ENCODE data around the gene GRIK1.

The GRIK1 gene

DNA sequence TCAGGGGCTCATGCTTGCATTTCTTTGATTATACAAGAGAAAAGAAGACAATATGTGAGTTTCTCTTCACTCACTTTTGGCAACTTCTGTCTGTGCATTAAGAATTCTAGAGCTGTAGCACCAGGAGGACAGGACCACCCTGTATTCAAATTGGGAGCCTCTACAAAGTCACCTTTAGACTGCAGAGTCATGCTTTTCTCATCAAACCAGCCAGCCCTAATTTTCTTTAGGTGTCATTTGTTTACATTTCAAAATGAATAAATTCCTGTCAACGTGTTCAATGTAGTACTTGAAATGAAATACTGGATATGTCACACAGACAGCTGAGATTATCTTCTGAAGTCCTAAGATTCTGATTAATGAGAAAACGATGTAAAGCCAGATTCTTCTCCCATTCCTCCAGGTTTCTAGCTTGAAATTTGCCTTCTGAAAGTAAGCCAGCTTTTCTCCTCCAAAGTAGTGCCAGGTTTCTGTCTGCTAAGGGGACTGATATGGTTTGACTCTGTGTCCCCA is 177.2 kb downstream of the GRIK1 start:
- H3K36me3 ChIP-seq (ENCODE audit: insufficient read depth, low read length), result no peaks in the 10 kb centered on the region
- no peaks in the 10 kb centered on the region for H3K4me1 ChIP-seq (ENCODE audit: insufficient read depth, low read length)
- no peaks in the 10 kb centered on the region for H3K9me3 ChIP-seq (ENCODE audit: control insufficient read depth, insufficient read depth, low read length)

GRCh38 chr21:29753216-29753615 is 186.6 kb downstream of the GRIK1 start:
- Histone ChIP-seq H3K36me3 (ENCODE audit: insufficient read depth, low read length) (no peaks in the 10 kb centered on the region), H3K9ac (ENCODE audit: low read depth, low read length) (no peak overlapping the region), H3K4me1 (ENCODE audit: insufficient read depth, low read length) (no peaks in the 10 kb centered on the region), H3K9me3 (ENCODE audit: control insufficient read depth, insufficient read depth, low read length) (no peaks in the 10 kb centered on the region)

More for the DNA sequence above, 177.2 kb downstream of the GRIK1 start:
- H3K9ac ChIP-seq (ENCODE audit: low read depth, low read length), result no peak overlapping the region

DNA sequence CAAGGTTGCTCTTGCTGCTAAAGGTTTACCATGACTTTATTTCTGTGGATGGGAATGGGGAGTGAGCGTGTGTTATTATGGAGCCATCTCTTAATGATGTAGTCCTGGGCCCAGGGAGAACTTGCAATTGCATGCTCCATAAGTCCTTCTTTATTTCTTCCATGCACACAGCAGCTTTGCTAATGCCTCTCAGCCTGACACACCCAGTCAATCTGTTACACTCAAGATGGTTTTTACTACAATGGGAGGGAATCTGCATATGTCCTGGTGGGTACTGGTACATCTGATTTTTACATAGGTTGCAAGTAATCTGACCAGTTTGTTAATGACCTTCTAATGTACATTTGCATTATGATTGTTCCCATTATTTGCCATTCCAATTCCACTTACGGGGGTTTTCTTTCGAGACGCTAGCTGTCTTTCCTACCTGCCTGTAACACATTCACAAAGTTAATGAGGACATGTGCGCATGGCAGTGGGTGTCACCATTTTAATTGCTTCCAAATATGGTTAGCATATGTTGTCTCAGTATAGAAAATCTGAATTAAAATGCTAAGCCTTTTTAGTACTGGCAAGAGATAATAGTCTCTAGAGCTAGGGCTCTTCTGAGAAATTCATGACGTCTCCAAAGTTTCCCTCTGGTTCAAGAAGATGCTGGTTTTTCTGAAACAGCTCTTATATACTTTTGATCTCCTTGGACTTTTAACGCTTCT is 188.2 kb downstream of the GRIK1 start:
- Histone ChIP-seq H3K9me3 (ENCODE audit: control insufficient read depth, insufficient read depth, low read length) (no peaks in the 10 kb centered on the region), H3K36me3 (ENCODE audit: insufficient read depth, low read length) (no peaks in the 10 kb centered on the region), H3K9ac (ENCODE audit: low read depth, low read length) (no peak overlapping the region), H3K4me1 (ENCODE audit: insufficient read depth, low read length) (no peaks in the 10 kb centered on the region)

GRCh38 chr21:29749957-29750356 is 189.8 kb downstream of the GRIK1 start:
- no peaks in the 10 kb centered on the region for H3K9me3 ChIP-seq (ENCODE audit: control insufficient read depth, insufficient read depth, low read length)
- no peaks in the 10 kb centered on the region for H3K4me1 ChIP-seq (ENCODE audit: insufficient read depth, low read length)
- H3K36me3 ChIP-seq (ENCODE audit: insufficient read depth, low read length), result no peaks in the 10 kb centered on the region
- no peak overlapping the region for H3K9ac ChIP-seq (ENCODE audit: low read depth, low read length)

- no peaks in the 10 kb centered on the region for H3K36me3 ChIP-seq (ENCODE audit: insufficient read depth, low read length)
- H3K9me3 ChIP-seq (ENCODE audit: control insufficient read depth, insufficient read depth, low read length), result no peaks in the 10 kb centered on the region
- no peak overlapping the region for H3K9ac ChIP-seq (ENCODE audit: low read depth, low read length)
- no peaks in the 10 kb centered on the region for H3K4me1 ChIP-seq (ENCODE audit: insufficient read depth, low read length)
These were observed 190.6 kb downstream of the GRIK1 start for GRCh38 chr21:29749223-29749622.

- no peaks in the 10 kb centered on the region for H3K9me3 ChIP-seq (ENCODE audit: control insufficient read depth, insufficient read depth, low read length)
- H3K4me1 ChIP-seq (ENCODE audit: insufficient read depth, low read length), result no peaks in the 10 kb centered on the region
- no peak overlapping the region for H3K9ac ChIP-seq (ENCODE audit: low read depth, low read length)
- H3K36me3 ChIP-seq (ENCODE audit: insufficient read depth, low read length), result no peaks in the 10 kb centered on the region
These were observed 191.2 kb downstream of the GRIK1 start for GRCh38 chr21:29748391-29749167.

DNA sequence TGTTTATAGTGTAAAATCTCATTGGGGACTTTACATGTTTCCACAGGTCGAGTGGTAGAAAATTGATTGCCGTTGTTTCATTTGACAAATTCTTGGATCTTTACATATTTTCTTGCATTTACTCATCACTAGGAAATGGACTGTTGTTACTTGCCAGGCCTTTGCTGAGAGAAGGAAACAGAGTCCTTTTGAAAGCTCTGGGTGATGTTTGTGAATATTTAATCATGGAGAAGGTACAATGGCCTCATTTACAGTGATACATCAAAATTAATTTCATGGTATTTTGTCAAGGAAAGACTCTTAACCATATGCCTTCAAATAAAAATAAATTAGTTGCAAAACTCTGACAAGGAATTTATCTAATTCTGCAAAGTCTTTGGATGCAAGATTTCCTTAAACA is 198.0 kb downstream of the GRIK1 start:
- Histone ChIP-seq H3K36me3 (ENCODE audit: insufficient read depth, low read length) (no peaks in the 10 kb centered on the region), H3K9ac (ENCODE audit: low read depth, low read length) (no peak overlapping the region), H3K4me1 (ENCODE audit: insufficient read depth, low read length) (no peaks in the 10 kb centered on the region), H3K9me3 (ENCODE audit: control insufficient read depth, insufficient read depth, low read length) (no peaks in the 10 kb centered on the region)

DNA sequence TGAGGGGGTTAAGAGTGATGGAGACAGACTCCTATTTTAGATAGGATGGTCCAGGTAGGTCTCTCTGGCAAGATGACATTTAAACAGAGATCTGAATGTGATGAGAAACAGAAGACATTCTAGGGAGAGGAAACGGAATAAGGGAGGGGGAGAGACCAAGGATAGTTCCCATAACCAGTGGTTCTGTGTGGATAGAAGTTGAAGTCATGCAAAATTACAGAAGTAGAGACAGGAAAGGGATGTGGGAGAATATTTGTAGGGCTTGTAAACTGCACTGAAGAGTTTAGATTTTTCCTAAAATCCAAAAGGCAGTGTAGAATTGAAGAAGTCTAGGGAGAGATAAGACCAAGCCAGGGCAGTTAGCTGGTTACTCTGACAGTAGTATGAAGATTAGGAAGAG is 200.6 kb downstream of the GRIK1 start:
- no peaks in the 10 kb centered on the region for H3K36me3 ChIP-seq (ENCODE audit: insufficient read depth, low read length)
- H3K4me1 ChIP-seq (ENCODE audit: insufficient read depth, low read length), result no peaks in the 10 kb centered on the region
- no peak overlapping the region for H3K9ac ChIP-seq (ENCODE audit: low read depth, low read length)
- H3K9me3 ChIP-seq (ENCODE audit: control insufficient read depth, insufficient read depth, low read length), result no peaks in the 10 kb centered on the region

DNA sequence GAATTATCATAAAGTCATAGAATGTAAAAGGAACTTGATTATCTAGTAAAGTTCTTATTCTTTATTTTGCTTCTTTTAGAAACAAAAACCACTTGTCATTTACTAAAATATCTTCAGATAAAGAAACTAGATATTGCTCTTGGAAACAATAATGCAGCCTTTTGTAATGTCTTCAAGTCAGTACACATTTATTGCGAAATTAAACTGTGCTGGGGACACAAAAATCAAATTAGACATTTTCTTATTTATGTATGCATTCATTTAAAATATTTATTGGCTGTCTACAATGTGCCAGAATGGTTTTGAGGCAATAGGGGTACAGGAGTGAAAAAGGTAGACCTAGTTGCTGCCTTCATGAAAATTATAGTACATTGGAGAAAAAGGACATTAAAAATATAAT is 201.1 kb downstream of the GRIK1 start:
- Histone ChIP-seq H3K9ac (ENCODE audit: low read depth, low read length) (no peak overlapping the region), H3K9me3 (ENCODE audit: control insufficient read depth, insufficient read depth, low read length) (no peaks in the 10 kb centered on the region), H3K4me1 (ENCODE audit: insufficient read depth, low read length) (no peaks in the 10 kb centered on the region), H3K36me3 (ENCODE audit: insufficient read depth, low read length) (no peaks in the 10 kb centered on the region)

DNA sequence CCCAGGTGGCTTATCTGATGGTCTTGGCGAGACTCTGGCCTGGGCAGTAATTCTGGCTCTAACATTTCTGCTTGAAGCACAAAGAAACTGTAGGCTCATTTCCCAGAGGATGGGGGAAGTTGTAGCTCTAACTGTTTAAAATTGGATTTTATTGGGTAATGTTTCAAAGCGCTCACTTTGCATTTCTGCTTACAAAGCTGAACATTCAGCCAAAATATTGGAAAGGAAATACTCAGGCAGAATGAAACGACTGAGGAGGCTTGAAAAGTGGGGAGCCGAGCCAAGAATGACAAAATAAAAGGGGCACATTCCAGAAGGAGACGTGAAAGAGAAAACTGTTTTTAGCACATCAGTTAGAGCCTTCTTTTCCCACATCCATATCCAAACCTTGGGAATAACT is 202.6 kb downstream of the GRIK1 start:
- Histone ChIP-seq H3K9me3 (ENCODE audit: control insufficient read depth, insufficient read depth, low read length) (no peaks in the 10 kb centered on the region), H3K36me3 (ENCODE audit: insufficient read depth, low read length) (no peaks in the 10 kb centered on the region), H3K9ac (ENCODE audit: low read depth, low read length) (no peak overlapping the region), H3K4me1 (ENCODE audit: insufficient read depth, low read length) (no peaks in the 10 kb centered on the region)

DNA sequence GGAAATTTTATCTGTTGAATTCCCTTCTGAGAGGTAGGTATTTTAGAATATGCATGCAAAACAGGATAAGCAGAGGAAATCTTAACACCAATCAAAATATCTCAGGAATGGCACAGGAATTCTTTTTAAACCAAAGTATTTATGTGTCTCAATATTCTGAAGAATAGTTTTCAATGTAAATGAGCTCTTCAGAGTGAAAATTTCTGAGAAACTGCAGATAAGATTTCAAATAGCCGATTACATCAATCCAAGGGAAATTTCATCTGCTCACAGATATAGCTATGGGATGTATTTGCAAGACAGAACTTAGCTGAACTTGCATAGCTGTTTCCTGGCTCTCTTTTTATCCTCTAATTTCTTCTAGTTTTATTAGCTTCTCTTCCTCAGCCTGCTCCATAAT is 209.5 kb downstream of the GRIK1 start:
- H3K9ac ChIP-seq (ENCODE audit: low read depth, low read length), result no peak overlapping the region
- H3K9me3 ChIP-seq (ENCODE audit: control insufficient read depth, insufficient read depth, low read length), result no peaks in the 10 kb centered on the region
- no peaks in the 10 kb centered on the region for H3K36me3 ChIP-seq (ENCODE audit: insufficient read depth, low read length)
- H3K4me1 ChIP-seq (ENCODE audit: insufficient read depth, low read length), result no peaks in the 10 kb centered on the region

- no peak overlapping the region for H3K9ac ChIP-seq (ENCODE audit: low read depth, low read length)
- H3K9me3 ChIP-seq (ENCODE audit: control insufficient read depth, insufficient read depth, low read length), result no peaks in the 10 kb centered on the region
- H3K4me1 ChIP-seq (ENCODE audit: insufficient read depth, low read length), result no peaks in the 10 kb centered on the region
- no peaks in the 10 kb centered on the region for H3K36me3 ChIP-seq (ENCODE audit: insufficient read depth, low read length)
These were observed 213.8 kb downstream of the GRIK1 start for GRCh38 chr21:29726044-29726443.

DNA sequence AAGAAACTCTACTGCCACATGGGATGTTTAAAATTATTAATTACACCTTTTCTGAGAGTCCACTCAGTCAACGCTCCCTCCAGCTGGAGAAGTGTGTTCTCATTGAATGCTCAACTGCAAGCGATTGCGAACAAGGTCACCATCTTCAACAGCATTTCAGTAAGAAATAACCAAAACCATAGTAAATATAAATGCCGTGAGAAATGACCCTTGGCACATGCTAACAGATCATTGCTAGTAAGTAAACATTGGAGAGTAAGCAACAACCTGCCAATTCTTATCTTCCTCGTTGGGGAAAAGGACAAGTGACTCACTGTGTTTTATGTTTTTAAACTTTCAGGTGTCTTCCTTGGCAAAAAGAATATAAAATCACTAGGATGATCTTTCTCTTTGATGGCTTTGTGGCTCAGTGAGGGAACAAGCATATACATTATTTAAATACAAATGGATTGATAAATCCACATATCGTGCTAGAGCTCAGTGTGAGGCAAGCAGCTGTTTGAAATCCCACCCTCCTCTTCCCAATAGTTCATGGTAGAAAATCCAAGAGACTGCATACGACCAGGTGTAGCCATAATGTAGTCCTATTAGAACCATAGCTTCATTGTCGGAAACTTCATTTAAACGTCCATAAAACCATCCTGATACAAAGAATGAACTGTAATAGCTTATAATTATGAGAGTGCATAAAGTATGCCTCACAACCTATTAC is 214.6 kb downstream of the GRIK1 start:
- Histone ChIP-seq H3K9ac (ENCODE audit: low read depth, low read length) (no peak overlapping the region), H3K4me1 (ENCODE audit: insufficient read depth, low read length) (no peaks in the 10 kb centered on the region), H3K9me3 (ENCODE audit: control insufficient read depth, insufficient read depth, low read length) (no peaks in the 10 kb centered on the region), H3K36me3 (ENCODE audit: insufficient read depth, low read length) (no peaks in the 10 kb centered on the region)

- Histone ChIP-seq H3K4me1 (ENCODE audit: insufficient read depth, low read length) (no peaks in the 10 kb centered on the region), H3K9me3 (ENCODE audit: control insufficient read depth, insufficient read depth, low read length) (no peaks in the 10 kb centered on the region), H3K36me3 (ENCODE audit: insufficient read depth, low read length) (no peaks in the 10 kb centered on the region), H3K9ac (ENCODE audit: low read depth, low read length) (no peak overlapping the region)
These were observed 217.8 kb downstream of the GRIK1 start for GRCh38 chr21:29721964-29722363.

Measured in ES-I3 (cell line).